BLaER1 treated with 17β-estradiol and CSF1 and Interleukin-3, amounts not matched to agents 10 nM and 100 nM (cell line): ENCODE data around the gene DDIT4.
A peak's percentile ranks its signal among the peaks of the same experiment; 100 is the strongest.
"Not testable (repeated sequence)": the region's sequence is repeated elsewhere in the genome, so short reads cannot be mapped to it uniquely, and the experiment has no call there.

ENCODE experiments used
- H3K27ac ChIP-seq, 11 experiments: shearing (Covaris generic); formaldehyde crosslinking; 2 replicates each; pipeline ENCODE4 v1.8.1; 2022
- H3K27me3 ChIP-seq, 11 experiments: shearing (Covaris generic); formaldehyde crosslinking; 2 replicates each; pipeline ENCODE4 v1.8.1; 2022
- H3K36me3 ChIP-seq, 11 experiments: shearing (Covaris generic); formaldehyde crosslinking; 2 replicates each; pipeline ENCODE4 v1.8.1; 2022
- H3K4me1 ChIP-seq, 10 experiments: shearing (Covaris generic); formaldehyde crosslinking; 2 replicates each; pipeline ENCODE4 v1.8.1; 2022
- H3K4me2 ChIP-seq, 11 experiments: shearing (Covaris generic); formaldehyde crosslinking; 2 replicates each; pipeline ENCODE4 v1.8.1; 2022
- H3K4me3 ChIP-seq, 10 experiments: shearing (Covaris generic); formaldehyde crosslinking; 2 replicates each; pipeline ENCODE4 v1.8.1; 2022
- H3K9ac ChIP-seq, 11 experiments: shearing (Covaris generic); formaldehyde crosslinking; 2 replicates each; pipeline ENCODE4 v1.8.1; 2022
- H3K9me3 ChIP-seq, 11 experiments: shearing (Covaris generic); formaldehyde crosslinking; replicated peaks in 1 of 11; 2 replicates each; pipeline ENCODE4 v1.8.1; 2022
- H4K20me1 ChIP-seq, 11 experiments: shearing (Covaris generic); formaldehyde crosslinking; 2 replicates each; pipeline ENCODE4 v1.8.1; 2022
- Cebpa-rat ChIP-seq, 11 experiments: shearing (Covaris generic); IDR thresholded peaks; 2 replicates each; pipeline ENCODE4 v1.8.1; 2022

DDIT4 gene

GRCh38 chr10:72244573-72245038, 29.1 kb upstream of the DDIT4 start:
- Histone ChIP-seq H4K20me1 (no peaks in the 10 kb centered on the region), H3K27me3 (no peaks in the 10 kb centered on the region), H3K36me3 (no peaks in the 10 kb centered on the region), H3K4me2 (peak overlapping the region; percentile 74 to 97 (median 94); a peak in 20 of 22 replicates), H3K4me3 (no peak overlapping the region), H3K9ac (peak overlapping the region in 1 of 11 experiments; percentile 13; a peak in 1 of 22 replicates), H3K9me3 (no peaks in the 10 kb centered on the region), H3K4me1 (peaks cover 76 to 90% (median 79%) of the 10 kb centered on the region in 10 experiments), H3K27ac (peak overlapping the region in 2 of 11 experiments; percentile 6 to 13; a peak in 1 of 22 replicates)
- no peak for TF ChIP-seq Cebpa-rat (IDR thresholded peaks at IDR 0.05)

- Histone ChIP-seq H3K4me3 (no peak overlapping the region), H3K9ac (no peak overlapping the region), H3K36me3 (no peaks in the 10 kb centered on the region), H3K4me2 (peak overlapping the region; percentile 25 to 97 (median 94)), H3K9me3 (no peaks in the 10 kb centered on the region), H3K4me1 (peaks cover 85 to 99% (median 92%) of the 10 kb centered on the region in 10 experiments), H3K27me3 (no peaks in the 10 kb centered on the region), H4K20me1 (no peaks in the 10 kb centered on the region), H3K27ac (peak overlapping the region in 2 of 11 experiments; percentile 1; a peak in 1 of 22 replicates)
- no peak for TF ChIP-seq Cebpa-rat (IDR thresholded peaks at IDR 0.05)
Observed at GRCh38 chr10:72245949-72246525, 27.7 kb upstream of the DDIT4 start.

- Histone ChIP-seq H3K36me3 (no peaks in the 10 kb centered on the region), H3K9ac (peak overlapping the region; percentile 42 to 78 (median 68); a peak in 21 of 22 replicates), H3K9me3 (no peaks in the 10 kb centered on the region), H3K27me3 (no peaks in the 10 kb centered on the region), H3K4me3 (peak overlapping the region; percentile 10 to 63 (median 42); a peak in 16 of 20 replicates), H3K27ac (peak overlapping the region in 10 of 11 experiments; percentile 28 to 87 (median 78); a peak in 20 of 22 replicates), H4K20me1 (no peaks in the 10 kb centered on the region), H3K4me2 (peak overlapping the region; percentile 74 to 97 (median 94)), H3K4me1 (peaks cover 74 to 100% (median 95%) of the 10 kb centered on the region in 10 experiments)
- peak in 1 of 11 experiments; percentile 71; a peak in 2 of 22 replicates for TF ChIP-seq Cebpa-rat (IDR thresholded peaks at IDR 0.05)
Observed at GRCh38 chr10:72248468-72249151, 25.1 kb upstream of the DDIT4 start.

- H3K36me3 ChIP-seq, H3K27me3 ChIP-seq, H4K20me1 ChIP-seq, H3K9me3 ChIP-seq: not testable (repeated sequence)
- Histone ChIP-seq H3K4me3 (peak overlapping the region; percentile 10 to 63 (median 42); a peak in 16 of 20 replicates), H3K9ac (peak overlapping the region; percentile 42 to 78 (median 68); a peak in 21 of 22 replicates), H3K4me2 (peak overlapping the region; percentile 74 to 97 (median 94)), H3K27ac (peak overlapping the region in 10 of 11 experiments; percentile 28 to 87 (median 78); a peak in 20 of 22 replicates), H3K4me1 (peaks cover 74 to 100% (median 95%) of the 10 kb centered on the region in 10 experiments)
Observed at GRCh38 chr10:72249176-72249862, 24.4 kb upstream of the DDIT4 start.

- no peaks in the 10 kb centered on the region for H3K9me3 ChIP-seq
- no peaks in the 10 kb centered on the region for H3K27me3 ChIP-seq
- no peak for TF ChIP-seq Cebpa-rat (IDR thresholded peaks at IDR 0.05)
- H3K27ac ChIP-seq = no peak overlapping the region; a peak in 1 of 22 replicates
- H3K36me3 ChIP-seq = no peaks in the 10 kb centered on the region
- no peak overlapping the region for H3K4me3 ChIP-seq
- no peaks in the 10 kb centered on the region for H4K20me1 ChIP-seq
- H3K4me1 ChIP-seq = peaks cover 74 to 100% (median 95%) of the 10 kb centered on the region in 10 experiments
- no peak overlapping the region for H3K9ac ChIP-seq
- peak overlapping the region in 9 of 11 experiments; percentile 74 to 97 (median 94); a peak in 18 of 22 replicates for H3K4me2 ChIP-seq
Observed at GRCh38 chr10:72250666-72251065, 23.1 kb upstream of the DDIT4 start.

GRCh38 chr10:72251635-72252034, 22.1 kb upstream of the DDIT4 start:
- no peak for TF ChIP-seq Cebpa-rat (IDR thresholded peaks at IDR 0.05)
- Histone ChIP-seq H3K27me3 (no peaks in the 10 kb centered on the region), H3K4me1 (peaks cover 74 to 100% (median 95%) of the 10 kb centered on the region in 10 experiments), H3K4me2 (peak overlapping the region in 9 of 11 experiments; percentile 74 to 97 (median 94); a peak in 15 of 22 replicates), H3K27ac (no peak overlapping the region), H3K9ac (no peak overlapping the region), H3K9me3 (no peaks in the 10 kb centered on the region), H3K4me3 (no peak overlapping the region), H3K36me3 (no peaks in the 10 kb centered on the region), H4K20me1 (no peaks in the 10 kb centered on the region)

- H3K27me3 ChIP-seq = no peaks in the 10 kb centered on the region
- no peak for TF ChIP-seq Cebpa-rat (IDR thresholded peaks at IDR 0.05)
- no peaks in the 10 kb centered on the region for H3K9me3 ChIP-seq
- H3K27ac ChIP-seq = no peak overlapping the region
- no peak overlapping the region for H3K9ac ChIP-seq
- no peaks in the 10 kb centered on the region for H4K20me1 ChIP-seq
- H3K4me3 ChIP-seq = no peak overlapping the region
- H3K4me2 ChIP-seq = peak overlapping the region in 10 of 11 experiments; percentile 0 to 93 (median 82); a peak in 13 of 22 replicates
- no peaks in the 10 kb centered on the region for H3K36me3 ChIP-seq
- peaks cover 74 to 100% (median 95%) of the 10 kb centered on the region in 10 experiments for H3K4me1 ChIP-seq
Observed at GRCh38 chr10:72252972-72253371, 20.8 kb upstream of the DDIT4 start.

- H3K9ac ChIP-seq = no peak overlapping the region
- no peak overlapping the region for H3K27ac ChIP-seq
- no peak for TF ChIP-seq Cebpa-rat (IDR thresholded peaks at IDR 0.05)
Observed at GRCh38 chr10:72253578-72253977, 20.1 kb upstream of the DDIT4 start.

More at GRCh38 chr10:72253578-72253977, 20.1 kb upstream of the DDIT4 start:
- no peaks in the 10 kb centered on the region for H3K9me3 ChIP-seq
- H3K4me3 ChIP-seq = no peak overlapping the region
- no peaks in the 10 kb centered on the region for H4K20me1 ChIP-seq
- peaks cover 74 to 99% (median 94%) of the 10 kb centered on the region in 10 experiments for H3K4me1 ChIP-seq
- H3K36me3 ChIP-seq = no peaks in the 10 kb centered on the region
- no peaks in the 10 kb centered on the region for H3K27me3 ChIP-seq
- peak overlapping the region; percentile 0 to 95 (median 87); a peak in 19 of 22 replicates for H3K4me2 ChIP-seq
